Activated T-cell treated with anti-CD3 and anti-CD28 coated beads for 24 hours (primary cell): ENCODE measurements around the gene BAHCC1.
A peak's percentile ranks its signal among the peaks of the same experiment; 100 is the strongest.

Source experiments
- DNase-seq: peaks from one replicate; pipeline ENCODE4 v3.0.0-alpha.2; 2020; ENCODE audit warnings: low read depth

BAHCC1 gene

DNA sequence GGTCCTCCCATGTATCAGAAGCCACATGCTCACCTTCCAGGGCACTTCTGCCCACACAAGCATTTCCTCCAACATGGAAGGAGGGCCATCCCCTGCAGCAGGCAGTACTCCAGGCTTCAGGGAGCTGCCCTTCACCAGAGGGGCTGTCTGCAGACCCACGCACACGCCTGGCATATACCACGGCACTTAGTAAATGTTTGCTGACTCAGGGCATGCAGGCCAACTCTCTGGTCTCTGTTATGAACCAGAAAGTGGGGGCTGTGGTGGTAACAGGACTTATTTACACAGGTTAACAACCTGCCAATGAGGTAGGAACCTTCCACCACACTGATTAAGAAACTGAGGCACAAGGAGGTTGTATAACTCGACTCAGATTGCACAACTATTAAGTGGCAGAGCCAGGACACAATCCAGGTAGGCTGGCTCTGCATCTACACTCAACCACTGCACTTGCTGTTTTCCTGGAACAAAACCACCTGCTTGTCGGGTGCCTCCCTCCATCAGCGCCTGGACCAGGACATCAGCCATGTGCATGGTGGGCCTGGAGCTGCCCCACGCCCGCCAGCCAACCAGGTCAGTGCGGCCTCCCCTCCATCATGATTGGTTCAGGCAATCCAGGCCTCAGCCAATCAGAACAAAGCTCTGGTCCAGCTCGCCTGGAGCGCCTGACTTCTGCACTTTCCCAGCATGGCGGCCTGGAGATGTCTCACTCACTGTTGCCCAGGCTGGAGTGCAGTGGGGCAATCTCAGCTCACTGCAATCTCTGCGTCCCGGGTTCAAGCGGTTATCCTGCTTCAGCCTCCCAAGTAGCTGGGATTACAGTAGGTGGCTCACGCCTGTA is 98.2 kb downstream of the BAHCC1 start:
- DNase-seq = no peak

DNA sequence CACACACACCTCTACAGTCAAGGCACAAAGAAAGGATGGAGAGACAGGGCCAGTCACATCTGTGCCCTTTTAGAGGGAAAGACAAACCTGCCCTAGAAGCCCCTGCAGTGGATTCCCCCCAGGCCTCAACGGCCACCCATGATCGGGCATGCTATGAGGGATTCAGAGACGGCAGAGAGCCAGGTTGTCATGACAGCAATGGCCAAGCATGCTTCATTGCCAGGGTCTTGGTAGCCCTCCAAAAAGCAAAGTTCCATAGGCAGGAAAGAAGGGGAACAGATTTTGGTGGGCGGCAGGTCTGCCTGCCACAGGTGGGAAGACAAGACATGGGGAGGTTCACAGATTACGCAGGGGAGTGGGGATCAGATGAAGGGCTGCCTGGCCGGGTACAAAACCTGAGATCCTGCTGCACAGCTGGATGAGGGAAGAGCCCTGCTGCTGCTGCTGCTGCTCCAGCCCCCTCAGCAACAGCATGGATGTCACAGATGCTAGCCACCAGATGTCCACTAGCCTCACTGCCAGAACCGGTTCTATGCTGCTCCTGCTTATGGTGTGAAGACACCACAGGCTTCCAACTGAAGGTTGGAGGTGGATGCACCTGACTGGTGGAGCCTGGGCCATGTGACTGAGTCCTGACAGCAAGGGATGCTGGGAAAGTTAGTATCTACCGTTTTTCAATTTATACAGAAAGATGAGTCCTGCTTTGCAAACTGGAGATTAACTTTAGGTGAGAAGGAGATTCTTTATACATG is 99.5 kb downstream of the BAHCC1 start:
- DNase-seq = no peak

DNA sequence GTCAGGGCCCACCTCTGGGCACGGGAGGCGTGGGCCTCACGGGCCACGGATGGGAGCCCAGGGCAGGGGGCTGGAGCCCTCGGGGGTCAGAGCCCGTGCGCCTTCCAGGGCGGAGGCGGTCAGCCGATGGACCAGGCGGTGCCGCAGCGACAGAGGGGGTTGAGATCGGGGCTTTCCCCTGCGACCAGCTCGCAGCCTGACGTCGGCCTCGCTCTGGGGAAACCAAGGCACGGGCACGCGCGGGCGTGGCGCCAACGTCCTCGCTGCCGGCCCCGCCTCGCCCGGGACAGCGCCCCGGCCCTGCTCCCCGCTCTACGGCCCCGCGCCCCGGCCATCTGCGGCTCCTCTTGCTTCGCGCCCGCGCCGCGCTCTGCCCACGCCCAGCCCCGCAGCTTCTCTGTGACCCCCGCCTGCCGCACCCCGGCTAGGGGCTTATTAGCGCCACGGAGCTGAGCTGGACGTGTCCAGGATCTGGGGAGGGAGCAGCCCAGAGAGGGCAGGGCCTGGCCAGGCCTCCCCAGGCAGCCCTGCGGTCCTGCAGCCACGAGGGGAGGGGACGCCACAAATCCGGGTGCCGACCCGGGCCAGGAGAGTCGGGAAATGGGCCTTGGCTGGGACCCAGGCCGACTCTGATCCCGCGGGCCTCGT is 103.8 kb downstream of the BAHCC1 start:
- no peak for DNase-seq

DNA sequence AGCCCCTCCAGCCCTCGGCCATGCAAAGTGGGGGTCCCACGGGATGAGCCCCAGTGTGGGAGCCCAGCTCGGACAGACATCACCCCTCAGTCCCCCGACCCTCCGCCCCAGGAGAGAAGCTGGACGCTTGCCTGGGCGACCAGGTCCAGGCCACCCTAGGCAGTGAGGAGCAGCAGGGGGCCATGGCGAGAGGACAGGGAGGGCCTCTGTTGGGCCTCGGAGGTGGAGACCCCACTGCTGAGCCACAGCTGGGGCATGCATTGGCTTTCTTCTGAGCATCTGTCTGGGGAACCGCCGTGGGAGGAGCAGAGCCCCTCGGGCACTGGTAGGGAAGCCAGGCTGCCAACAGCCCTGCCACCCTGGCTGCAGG is 104.3 kb downstream of the BAHCC1 start:
- DNase-seq = no peak

DNA sequence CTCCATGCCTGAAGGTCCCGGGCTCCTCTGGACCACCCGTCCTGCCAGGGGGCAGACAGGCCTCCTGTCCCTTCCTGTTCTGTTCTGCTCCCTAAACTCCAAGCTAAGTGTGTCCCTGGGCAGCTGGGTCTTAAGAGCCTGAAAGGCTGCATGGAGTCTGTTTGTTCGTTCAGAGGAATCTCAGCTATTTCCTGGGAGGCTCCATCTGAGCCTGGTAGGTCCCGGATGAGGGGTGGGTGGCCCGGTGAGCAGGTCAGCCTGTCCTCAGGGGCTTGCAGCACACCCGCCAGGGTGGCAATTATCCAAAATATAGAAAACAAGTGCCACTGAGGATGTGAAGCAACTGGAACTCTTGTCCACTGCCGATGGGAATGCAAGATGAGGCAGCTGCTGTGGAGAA is 104.8 kb downstream of the BAHCC1 start:
- DNase-seq = no peak

DNA sequence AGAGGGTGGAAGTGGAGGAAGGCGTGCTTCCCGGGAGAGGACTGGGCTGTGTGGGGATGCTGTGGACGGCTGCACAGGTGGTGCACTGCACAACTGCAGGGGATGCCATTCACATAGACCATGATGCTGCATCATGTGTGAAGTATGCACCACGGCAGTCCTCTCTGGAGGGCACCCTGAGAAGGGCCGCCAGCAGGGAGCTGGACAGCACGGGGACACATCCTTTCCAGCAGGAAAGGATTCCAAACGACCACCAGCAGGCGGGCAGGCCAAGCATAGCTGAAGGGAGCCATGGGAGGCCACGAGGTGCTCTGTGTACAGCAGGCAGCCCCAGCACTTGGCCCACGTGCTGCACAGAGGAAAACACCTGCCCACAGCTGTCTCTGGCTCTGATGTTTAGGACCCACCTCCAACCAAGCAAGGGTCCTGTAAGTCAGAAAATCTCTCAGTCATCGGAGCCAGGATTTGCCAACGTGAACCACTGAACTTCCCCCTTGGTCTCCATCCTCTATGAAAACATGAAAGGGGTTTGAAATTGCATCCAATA is 107.3 kb downstream of the BAHCC1 start:
- no peak for DNase-seq

DNA sequence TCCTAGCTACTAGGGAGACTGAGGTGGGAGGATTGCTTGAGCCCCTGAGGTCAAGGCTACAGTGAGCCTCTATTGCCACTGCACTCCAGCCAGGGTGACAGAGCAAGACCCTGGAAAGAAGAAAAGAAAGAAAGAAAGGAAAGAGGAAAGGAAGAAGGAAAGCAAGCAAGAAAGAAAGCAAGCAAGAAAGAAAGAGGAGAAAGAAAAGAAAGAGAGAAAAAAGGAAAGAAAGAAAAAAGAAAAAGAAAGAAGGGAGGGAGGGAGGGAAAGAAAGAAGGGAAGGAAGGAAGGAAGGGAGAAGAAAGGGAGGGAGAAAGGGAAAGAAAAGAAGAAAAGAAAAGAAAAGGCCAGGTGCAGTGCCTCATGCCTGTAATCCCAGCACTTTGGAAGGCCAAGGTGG is 108.4 kb downstream of the BAHCC1 start:
- DNase-seq = no peak

DNA sequence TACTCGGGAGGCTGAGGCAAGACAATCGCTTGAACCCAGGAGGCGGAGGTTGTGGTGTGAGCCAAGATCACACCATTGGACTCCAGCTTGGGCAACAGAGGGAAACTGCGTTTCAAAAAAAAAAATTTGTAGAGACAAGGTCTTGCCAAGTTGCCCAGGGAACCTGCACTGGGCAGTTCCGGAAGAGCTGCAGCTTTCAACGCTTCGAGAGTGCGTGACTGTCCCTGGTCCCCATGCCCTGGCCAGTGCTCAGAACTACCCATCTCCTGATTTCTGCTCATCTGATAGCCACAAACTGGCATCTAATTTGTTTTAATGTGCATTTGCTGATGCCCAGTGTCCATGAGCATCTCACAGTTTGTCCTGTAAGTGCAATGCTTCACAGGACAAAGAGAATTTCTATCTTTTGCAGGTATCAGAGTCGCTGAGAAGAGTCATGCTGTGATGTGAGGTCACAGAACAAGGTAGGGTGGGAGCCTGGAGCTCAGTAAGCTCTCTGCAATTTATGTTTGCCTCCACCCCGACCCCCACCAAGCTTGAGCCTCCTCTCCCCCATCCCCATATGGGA is 113.5 kb downstream of the BAHCC1 start:
- no peak for DNase-seq

DNA sequence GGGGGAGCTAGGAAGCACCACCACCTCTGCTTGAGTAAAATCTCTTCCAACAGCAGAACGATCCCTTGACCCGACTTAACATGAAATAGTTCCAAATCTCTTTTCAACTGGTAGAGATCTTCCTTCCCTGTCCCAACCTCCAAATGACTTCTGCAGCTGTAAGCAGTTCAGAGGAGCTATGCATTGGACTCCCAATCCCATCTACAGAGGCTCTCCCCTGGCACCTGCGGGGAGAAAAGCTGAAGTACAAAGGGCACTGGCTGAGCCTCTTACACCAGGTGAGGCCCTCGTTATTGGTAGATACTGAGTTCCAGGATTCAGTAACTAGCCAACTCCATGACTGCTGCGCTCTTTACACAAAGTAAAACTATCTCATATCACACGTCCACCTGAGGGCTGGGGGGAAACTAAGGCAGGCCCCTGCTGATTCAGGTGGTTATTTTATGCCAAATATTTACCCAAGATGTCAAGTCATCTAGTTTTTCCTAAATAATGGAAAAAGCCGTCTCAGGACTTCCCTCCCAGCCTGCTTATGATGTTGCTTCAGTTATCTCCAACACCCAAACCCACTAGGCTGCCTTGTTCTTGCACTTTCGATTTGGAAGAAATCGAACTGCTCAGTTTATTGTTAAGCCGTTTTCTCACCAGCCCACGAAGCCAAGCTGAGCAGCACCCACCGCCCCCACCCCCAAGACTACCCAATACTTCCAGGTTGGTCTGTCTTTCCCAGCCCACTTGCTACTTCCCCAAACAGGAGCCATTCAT is 114.1 kb downstream of the BAHCC1 start:
- DNase-seq = peak; percentile 26

DNA sequence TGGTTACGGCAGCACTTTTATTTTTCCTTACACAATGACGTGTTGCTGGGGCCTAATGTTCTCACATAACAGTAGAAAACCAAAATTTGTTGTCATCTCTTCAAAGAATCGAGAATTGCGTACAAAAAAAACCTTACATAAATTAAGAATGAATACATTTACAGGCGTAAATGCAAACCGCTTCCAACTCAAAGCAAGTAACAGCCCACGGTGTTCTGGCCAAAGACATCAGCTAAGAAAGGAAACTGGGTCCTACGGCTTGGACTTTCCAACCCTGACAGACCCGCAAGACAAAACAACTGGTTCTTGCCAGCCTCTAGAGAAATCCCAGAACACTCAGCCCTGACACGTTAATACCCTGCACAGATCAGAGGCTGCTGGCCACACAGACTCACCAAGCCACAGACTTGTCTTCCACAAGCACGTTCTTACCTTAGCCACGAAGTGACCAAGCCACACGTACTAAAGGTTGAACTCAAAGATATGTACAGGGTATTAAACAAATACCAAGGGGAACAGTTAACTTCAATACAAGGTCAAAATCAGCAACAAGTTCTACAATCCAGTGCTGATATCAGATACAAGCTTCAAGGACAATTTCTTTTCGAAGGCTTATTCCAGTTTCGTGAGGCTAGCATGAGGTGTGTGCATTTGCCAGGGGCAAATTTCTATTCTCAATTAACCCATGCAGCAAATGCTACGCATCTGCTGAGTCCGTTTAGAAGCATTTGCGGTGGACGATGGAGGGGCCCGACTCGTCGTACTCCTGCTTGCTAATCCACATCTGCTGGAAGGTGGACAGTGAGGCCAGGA is 114.9 kb downstream of the BAHCC1 start:
- no peak for DNase-seq

DNA sequence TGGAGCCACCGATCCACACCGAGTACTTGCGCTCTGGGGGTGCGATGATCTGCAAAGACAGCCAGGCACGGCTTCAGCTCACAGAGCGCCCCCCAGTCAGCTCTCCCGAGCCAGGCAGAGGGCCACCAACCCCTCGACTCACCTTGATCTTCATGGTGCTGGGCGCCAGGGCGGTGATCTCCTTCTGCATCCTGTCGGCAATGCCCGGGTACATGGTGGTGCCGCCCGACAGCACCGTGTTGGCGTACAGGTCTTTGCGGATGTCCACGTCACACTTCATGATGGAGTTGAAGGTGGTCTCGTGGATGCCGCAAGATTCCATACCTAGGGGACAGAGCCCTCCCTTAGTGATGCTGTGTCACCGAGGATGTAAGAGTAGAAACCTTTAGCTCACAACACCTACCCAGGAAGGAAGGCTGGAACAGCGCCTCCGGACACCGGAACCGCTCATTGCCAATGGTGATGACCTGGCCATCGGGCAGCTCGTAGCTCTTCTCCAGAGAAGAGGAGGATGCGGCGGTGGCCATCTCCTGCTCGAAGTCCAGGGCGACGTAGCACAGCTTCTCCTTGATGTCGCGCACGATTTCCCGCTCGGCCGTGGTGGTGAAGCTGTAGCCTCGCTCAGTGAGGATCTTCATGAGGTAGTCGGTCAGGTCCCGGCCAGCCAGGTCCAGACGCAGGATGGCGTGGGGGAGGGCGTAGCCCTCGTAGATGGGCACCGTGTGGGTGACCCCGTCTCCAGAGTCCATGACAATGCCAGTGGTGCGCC is 115.7 kb downstream of the BAHCC1 start:
- no peak for DNase-seq

DNA sequence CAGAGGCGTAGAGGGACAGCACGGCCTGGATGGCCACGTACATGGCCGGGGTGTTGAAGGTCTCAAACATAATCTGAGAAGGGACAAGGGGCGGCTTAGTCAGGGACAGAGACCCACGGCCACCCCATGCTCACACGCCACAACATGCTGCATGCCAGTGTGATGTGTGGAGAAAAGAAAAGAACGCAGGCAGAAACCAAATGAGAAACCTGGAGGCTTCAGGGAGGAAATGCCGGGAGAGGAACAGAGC is 116.2 kb downstream of the BAHCC1 start:
- no peak for DNase-seq

DNA sequence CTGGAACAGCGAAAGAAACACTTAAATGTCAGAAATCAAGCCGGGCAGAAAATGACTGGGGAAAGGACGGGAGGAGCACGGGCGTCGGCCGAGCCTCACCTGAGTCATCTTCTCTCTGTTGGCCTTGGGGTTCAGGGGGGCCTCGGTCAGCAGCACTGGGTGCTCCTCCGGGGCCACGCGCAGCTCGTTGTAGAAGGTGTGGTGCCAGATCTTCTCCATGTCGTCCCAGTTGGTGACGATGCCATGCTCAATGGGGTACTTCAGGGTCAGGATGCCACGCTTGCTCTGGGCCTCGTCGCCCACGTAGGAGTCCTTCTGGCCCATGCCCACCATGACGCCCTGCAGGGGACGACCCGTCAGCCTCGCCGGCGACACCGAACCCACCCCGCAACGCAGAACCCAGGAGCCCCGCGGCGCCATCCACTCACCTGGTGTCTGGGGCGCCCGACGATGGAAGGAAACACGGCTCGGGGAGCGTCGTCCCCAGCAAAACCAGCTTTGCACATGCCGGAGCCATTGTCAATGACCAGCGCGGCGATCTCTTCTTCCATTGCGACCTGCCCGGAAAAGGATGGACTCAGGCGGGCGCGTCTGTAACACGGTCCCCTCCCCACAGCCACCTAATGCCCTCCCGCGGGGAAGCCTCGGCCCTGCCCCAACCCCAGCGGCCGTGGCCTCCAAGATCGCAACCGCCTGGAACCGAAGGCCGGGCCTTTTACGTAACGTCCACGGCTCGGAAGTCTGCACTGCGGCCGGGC is 116.7 kb downstream of the BAHCC1 start:
- no peak for DNase-seq

DNA sequence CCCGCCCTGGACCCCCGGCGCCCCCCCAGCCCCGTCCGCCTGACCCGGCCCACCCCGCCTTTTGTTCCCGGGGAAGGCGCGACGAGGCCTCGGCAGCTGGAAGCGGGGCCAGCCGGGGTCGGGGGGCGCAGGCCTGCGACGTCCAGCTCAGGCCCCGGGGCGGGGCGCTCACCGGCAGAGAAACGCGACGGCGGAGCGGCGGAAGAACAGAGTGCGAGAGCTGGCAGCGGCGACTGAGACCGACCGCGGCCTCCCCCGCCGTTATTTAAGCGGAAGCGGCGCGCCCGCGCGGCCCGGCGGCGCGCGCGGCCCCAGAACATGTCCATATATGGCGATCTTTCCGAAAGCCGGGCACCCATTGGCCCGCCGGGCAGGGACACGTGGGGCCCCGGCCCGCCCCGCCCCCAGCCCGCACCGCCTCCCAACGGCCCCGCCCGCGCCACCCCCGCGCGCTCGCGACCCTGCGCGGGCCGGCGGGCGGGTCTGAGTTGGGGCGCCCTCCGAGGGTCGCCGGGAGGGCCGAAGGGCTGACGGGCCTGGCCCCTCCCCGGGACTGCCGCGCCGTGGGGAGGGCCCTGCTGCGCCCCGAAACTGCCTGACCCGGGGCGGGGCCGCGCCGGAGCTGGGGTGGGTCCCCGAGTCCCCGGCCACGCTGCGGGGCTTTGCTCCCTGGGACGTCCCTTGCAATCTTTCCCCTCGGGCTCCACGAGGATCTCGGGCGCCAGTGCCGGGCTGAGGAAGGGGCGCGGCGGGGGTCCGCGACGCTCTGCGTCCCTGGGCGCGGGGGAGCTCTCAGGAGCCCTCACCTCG is 117.5 kb downstream of the BAHCC1 start, which contains the start of gene ACTG1:
TSS of gene ACTG1 (minus strand) at position 238 of the 810 bp plus-strand sequence. CDS start 445 bp downstream, outside the sequence.
- peak; percentile 86 for DNase-seq

DNA sequence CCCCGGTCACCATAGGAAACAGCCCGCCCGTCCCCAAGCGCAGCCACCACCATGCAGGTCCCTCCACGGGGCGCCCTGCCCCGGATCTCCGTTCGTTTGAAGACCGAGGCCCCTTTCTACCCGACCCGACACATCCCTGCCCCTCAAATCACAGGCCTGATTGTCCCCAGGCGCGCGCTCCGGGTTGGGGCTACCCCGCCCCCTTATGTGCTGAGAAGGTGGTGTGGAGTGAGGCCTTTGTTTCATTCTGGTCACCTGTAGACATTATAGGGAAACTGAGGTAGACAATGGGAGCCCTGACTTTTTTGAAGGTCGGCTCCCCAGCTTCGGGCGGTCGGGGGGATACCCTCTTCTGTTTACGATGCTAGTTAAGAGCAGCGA is 118.1 kb downstream of the BAHCC1 start:
- DNase-seq = no peak

DNA sequence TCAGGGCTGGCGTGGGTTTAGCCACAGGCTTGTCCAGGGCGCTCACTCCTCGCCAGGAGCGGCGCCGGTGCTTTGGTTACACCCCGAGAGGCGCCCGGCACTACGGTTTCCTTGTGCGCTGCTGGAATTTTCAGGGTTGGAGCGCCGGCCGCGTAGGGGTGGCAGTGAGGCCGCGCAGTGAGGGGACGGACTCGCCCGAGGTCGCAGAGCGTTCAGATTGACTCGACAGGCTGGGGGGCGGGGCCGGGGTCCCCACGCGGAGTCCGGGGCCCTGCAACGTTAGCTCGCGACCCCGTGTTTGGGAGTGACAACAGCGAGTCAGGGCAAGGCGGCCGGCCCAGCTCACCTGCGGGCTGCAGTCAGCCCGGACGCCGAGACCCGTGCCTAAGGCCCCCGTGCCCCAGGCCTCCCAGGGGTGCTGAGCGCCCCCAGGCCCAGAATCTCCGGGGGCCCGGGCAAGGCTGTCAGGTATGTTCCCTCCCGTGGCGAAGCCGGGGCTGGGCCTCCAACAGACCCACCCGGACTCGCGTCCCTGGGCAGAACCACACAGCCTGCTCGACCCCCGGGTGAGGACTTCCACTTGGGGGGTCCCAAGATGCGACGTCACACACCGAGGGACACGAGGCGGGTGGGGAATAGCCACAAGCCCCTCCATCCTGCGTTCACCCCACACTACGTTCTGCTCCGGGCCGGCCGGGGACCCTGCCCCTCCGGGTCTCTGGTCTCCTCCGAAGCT is 118.7 kb downstream of the BAHCC1 start:
- DNase-seq = no peak

DNA sequence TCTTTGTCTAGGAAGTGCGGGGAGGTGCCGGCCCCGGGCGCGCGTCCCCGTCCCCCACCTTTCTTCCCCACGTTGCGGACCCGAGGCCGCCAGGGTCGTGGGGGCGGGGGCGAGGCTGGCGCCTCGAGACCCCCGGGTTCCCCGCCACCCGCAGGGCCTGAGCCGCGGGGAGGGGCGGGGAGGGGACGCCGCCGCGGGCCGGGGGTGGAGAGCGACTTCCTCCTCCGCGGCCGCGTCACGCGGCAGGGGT is 119.2 kb downstream of the BAHCC1 start:
- no peak for DNase-seq
